GM23338 (cell line): ENCODE measurements around the gene ZEB1. TPM values are rescaled to one million over a fixed set of nuclear protein-coding genes. Genes with fewer than 3 reads are reported as not detected.

ENCODE experiments used
- ATAC-seq: fragments of 200-7000 bp; cut with Tn5 transposase; 3 replicates; pipeline ENCODE4 v1.9.1; 2020
- DNase-seq: peaks from one replicate; pipeline ENCODE4 v3.0.0-alpha.2; 2015; ENCODE audit warnings: low spot score
- H2AFZ ChIP-seq: fragments of 200-600 bp; sonication (generic); 2 replicates; pipeline ENCODE4 v1.8.0; 2016; ENCODE audit warnings: antibody characterized with exemption, mild to moderate bottlenecking, moderate library complexity
- H3F3A ChIP-seq: fragments of 200-600 bp; sonication (generic); replicated peaks from 2 replicates; pipeline ENCODE4 v1.8.0; 2017; ENCODE audit warnings: antibody characterized with exemption, mixed run types, low read depth
- H3K27ac ChIP-seq: fragments of 200-600 bp; sonication (generic); 2 replicates; pipeline ENCODE4 v1.6.1; 2016; ENCODE audit warnings: low read depth
- H3K27me3 ChIP-seq: fragments of 200-600 bp; sonication (generic); 2 replicates; pipeline ENCODE4 v1.8.0; 2016; ENCODE audit warnings: mild to moderate bottlenecking, mixed run types, moderate library complexity; ENCODE audit not compliant: insufficient read depth
- H3K36me3 ChIP-seq: fragments of 200-600 bp; sonication (generic); 2 replicates; pipeline ENCODE4 v1.8.0; 2016; ENCODE audit warnings: mild to moderate bottlenecking; ENCODE audit not compliant: insufficient read depth
- H3K4me1 ChIP-seq: fragments of 200-600 bp; sonication (generic); 2 replicates; pipeline ENCODE4 v1.8.0; 2016; ENCODE audit warnings: mild to moderate bottlenecking, moderate library complexity; ENCODE audit not compliant: insufficient read depth
- H3K4me2 ChIP-seq: fragments of 200-600 bp; sonication (generic); 2 replicates; pipeline ENCODE4 v1.7.1; 2017; ENCODE audit warnings: mixed run types
- H3K4me3 ChIP-seq: fragments of 200-600 bp; sonication (generic); 2 replicates; pipeline ENCODE4 v1.6.1; 2016; ENCODE audit warnings: mixed run types
- H3K79me2 ChIP-seq: fragments of 200-600 bp; sonication (generic); replicated peaks from 2 replicates; pipeline ENCODE4 v1.8.0; 2017; ENCODE audit warnings: mild to moderate bottlenecking; ENCODE audit not compliant: insufficient read depth
- H3K9me2 ChIP-seq: fragments of 200-600 bp; sonication (generic); 2 replicates; pipeline ENCODE4 v1.8.0; 2017; ENCODE audit not compliant: insufficient read depth
- H4K20me1 ChIP-seq: fragments of 200-600 bp; sonication (generic); replicated peaks from 2 replicates; pipeline ENCODE4 v1.8.0; 2017; ENCODE audit warnings: mild to moderate bottlenecking; ENCODE audit not compliant: insufficient read depth
- H3K27ac Mint-ChIP-seq: 2 replicates; pipeline ENCODE4 v1.8.0; 2020; ENCODE audit warnings: inconsistent platforms, mild to moderate bottlenecking, moderate library complexity, mixed read lengths
- H3K27me3 Mint-ChIP-seq: 3 replicates; pipeline ENCODE4 v1.8.0; 2022; ENCODE audit warnings: low read depth, mild to moderate bottlenecking, moderate library complexity, mixed read lengths, inconsistent platforms; ENCODE audit not compliant: insufficient read depth, poor library complexity
- H3K36me3 Mint-ChIP-seq: 3 replicates; pipeline ENCODE4 v1.8.0; 2021; ENCODE audit warnings: low read depth, mild to moderate bottlenecking, inconsistent platforms, moderate library complexity, mixed read lengths
- H3K4me1 Mint-ChIP-seq: 3 replicates; pipeline ENCODE4 v1.8.0; 2020; ENCODE audit warnings: mild to moderate bottlenecking, inconsistent platforms, mixed read lengths
- H3K4me3 Mint-ChIP-seq: 3 replicates; pipeline ENCODE4 v1.8.0; 2021; ENCODE audit warnings: moderate library complexity, mild to moderate bottlenecking, inconsistent platforms, mixed read lengths
- H3K9me3 Mint-ChIP-seq: 3 replicates; pipeline ENCODE4 v1.8.0; 2020; ENCODE audit warnings: moderate library complexity, mild to moderate bottlenecking, inconsistent platforms, mixed read lengths
- CREB1 ChIP-seq: fragments of 250-450 bp; sonication (Bioruptor Pico); IDR thresholded peaks from 2 replicates; pipeline ENCODE4 v1.5.0; 2020; ENCODE audit warnings: low read depth, mild to moderate bottlenecking, moderate library complexity
- CTCF ChIP-seq, 2 experiments: fragments of 200-600 bp in 1 of 2; sonication (generic) in 1 of 2; conservative IDR thresholded peaks; 2 replicates each; pipeline versions ENCODE4 v1.5.1 to v1.6.1; 2016 to 2017; ENCODE audit warnings: antibody characterized with exemption in 2 of 2, low read depth in 2 of 2, mild to moderate bottlenecking in 2 of 2, moderate library complexity in 1 of 2
- EZH2 ChIP-seq: fragments of 200-600 bp; sonication (generic); IDR thresholded peaks from one replicate; pipeline ENCODE4 v1.8.0; 2017; ENCODE audit warnings: antibody characterized with exemption, mild to moderate bottlenecking, low read depth; ENCODE audit not compliant: unreplicated experiment
- ZNF331 ChIP-seq: fragments of 250-450 bp; sonication (Bioruptor Pico); IDR thresholded peaks from 2 replicates; pipeline ENCODE4 v1.5.0; 2020; ENCODE audit warnings: low read depth, mild to moderate bottlenecking, moderate library complexity
- polyA plus RNA-seq: library from polyadenylated mRNA; unstranded; fragments of >200 nt; fragmentation: Nextera tagmentation; extraction: Ambion mirVana; gene quantifications from 2 replicates; pipeline ENCODE4 v1.2.1, GENCODE V29; 2016
- total RNA-seq: library from RNA; depleted of rRNA; stranded (reverse); fragments of >200 nt; shearing (Covaris generic); gene quantifications from 2 replicates; pipeline ENCODE4 v1.2.3, GENCODE V29; 2014
- TF ChIP-seq, protein P1 (sequence below): fragments of 250-450 bp; sonication (Bioruptor Pico); IDR thresholded peaks from 2 replicates; pipeline ENCODE4 v1.5.0; 2020; ENCODE audit warnings: mild to moderate bottlenecking, moderate library complexity
- TF ChIP-seq, protein P2 (sequence below): IDR thresholded peaks from one replicate; pipeline ENCODE4 v1.6.1; 2018; ENCODE audit warnings: antibody characterized with exemption; ENCODE audit not compliant: unreplicated experiment

Gene ZEB1
- total and polyA plus RNA-seq, 2 experiments from 2014 or later: 0.16 to 0.45 TPM

DNA sequence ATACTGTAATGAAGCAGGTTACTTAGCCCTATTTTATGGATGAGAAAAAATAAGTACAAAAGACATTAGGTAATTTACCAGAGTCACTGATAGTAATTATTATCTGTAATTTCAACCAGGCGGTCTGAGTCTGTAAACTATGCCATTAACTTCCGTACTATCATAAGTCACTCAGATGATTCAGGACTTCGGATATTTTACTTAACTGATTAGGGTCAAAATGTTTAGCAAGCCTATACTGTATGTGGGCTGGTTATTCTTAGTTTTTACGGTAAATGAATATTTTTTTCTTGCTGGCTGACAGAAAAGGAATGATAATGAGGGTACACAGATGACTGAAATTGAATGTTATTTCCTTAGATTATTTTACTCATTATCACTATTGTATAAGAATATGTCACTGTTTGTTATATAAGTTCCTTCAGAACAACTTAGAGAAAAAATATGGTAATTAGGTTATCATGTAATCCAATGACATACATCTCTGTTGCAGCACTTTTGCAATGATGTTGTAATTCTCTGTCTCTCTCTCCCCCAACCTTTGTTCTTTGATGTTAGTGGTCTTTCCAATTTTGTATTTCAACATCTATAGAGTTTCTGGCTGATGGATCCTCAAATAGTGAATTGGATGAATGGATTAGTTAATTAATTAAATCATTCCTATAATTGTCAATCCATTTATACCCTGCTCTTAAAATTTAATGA, 165.6 kb downstream of the ZEB1 start:
- DNase-seq (no peak), ATAC-seq (no peak)
- no peak overlapping the region for H2AFZ ChIP-seq
- H4K20me1 ChIP-seq: no peaks in the 10 kb centered on the region
- H3K27ac ChIP-seq: no peak overlapping the region
- no peaks in the 10 kb centered on the region for H3K27me3 Mint-ChIP-seq
- H3K4me1 ChIP-seq: no peaks in the 10 kb centered on the region
- H3K4me3 ChIP-seq: no peak overlapping the region
- TF ChIP-seq, protein P1, sequence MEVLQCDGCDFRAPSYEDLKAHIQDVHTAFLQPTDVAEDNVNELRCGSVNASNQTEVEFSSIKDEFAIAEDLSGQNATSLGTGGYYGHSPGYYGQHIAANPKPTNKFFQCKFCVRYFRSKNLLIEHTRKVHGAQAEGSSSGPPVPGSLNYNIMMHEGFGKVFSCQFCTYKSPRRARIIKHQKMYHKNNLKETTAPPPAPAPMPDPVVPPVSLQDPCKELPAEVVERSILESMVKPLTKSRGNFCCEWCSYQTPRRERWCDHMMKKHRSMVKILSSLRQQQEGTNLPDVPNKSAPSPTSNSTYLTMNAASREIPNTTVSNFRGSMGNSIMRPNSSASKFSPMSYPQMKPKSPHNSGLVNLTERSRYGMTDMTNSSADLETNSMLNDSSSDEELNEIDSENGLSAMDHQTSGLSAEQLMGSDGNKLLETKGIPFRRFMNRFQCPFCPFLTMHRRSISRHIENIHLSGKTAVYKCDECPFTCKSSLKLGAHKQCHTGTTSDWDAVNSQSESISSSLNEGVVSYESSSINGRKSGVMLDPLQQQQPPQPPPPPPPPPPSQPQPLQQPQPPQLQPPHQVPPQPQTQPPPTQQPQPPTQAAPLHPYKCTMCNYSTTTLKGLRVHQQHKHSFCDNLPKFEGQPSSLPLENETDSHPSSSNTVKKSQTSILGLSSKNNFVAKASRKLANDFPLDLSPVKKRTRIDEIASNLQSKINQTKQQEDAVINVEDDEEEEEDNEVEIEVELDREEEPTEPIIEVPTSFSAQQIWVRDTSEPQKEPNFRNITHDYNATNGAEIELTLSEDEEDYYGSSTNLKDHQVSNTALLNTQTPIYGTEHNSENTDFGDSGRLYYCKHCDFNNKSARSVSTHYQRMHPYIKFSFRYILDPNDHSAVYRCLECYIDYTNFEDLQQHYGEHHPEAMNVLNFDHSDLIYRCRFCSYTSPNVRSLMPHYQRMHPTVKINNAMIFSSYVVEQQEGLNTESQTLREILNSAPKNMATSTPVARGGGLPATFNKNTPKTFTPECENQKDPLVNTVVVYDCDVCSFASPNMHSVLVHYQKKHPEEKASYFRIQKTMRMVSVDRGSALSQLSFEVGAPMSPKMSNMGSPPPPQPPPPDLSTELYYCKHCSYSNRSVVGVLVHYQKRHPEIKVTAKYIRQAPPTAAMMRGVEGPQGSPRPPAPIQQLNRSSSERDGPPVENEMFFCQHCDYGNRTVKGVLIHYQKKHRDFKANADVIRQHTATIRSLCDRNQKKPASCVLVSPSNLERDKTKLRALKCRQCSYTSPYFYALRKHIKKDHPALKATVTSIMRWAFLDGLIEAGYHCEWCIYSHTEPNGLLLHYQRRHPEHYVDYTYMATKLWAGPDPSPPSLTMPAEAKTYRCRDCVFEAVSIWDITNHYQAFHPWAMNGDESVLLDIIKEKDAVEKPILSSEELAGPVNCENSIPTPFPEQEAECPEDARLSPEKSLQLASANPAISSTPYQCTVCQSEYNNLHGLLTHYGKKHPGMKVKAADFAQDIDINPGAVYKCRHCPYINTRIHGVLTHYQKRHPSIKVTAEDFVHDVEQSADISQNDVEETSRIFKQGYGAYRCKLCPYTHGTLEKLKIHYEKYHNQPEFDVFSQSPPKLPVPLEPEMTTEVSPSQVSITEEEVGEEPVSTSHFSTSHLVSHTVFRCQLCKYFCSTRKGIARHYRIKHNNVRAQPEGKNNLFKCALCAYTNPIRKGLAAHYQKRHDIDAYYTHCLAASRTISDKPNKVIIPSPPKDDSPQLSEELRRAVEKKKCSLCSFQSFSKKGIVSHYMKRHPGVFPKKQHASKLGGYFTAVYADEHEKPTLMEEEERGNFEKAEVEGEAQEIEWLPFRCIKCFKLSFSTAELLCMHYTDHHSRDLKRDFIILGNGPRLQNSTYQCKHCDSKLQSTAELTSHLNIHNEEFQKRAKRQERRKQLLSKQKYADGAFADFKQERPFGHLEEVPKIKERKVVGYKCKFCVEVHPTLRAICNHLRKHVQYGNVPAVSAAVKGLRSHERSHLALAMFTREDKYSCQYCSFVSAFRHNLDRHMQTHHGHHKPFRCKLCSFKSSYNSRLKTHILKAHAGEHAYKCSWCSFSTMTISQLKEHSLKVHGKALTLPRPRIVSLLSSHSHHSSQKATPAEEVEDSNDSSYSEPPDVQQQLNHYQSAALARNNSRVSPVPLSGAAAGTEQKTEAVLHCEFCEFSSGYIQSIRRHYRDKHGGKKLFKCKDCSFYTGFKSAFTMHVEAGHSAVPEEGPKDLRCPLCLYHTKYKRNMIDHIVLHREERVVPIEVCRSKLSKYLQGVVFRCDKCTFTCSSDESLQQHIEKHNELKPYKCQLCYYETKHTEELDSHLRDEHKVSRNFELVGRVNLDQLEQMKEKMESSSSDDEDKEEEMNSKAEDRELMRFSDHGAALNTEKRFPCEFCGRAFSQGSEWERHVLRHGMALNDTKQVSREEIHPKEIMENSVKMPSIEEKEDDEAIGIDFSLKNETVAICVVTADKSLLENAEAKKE: no peak
- no peak for TF ChIP-seq ZNF331 (CRISPR knock-in tag)
- no peak for TF ChIP-seq EZH2
- TF ChIP-seq CREB1 (CRISPR knock-in tag): no peak
- TF ChIP-seq, protein P2, sequence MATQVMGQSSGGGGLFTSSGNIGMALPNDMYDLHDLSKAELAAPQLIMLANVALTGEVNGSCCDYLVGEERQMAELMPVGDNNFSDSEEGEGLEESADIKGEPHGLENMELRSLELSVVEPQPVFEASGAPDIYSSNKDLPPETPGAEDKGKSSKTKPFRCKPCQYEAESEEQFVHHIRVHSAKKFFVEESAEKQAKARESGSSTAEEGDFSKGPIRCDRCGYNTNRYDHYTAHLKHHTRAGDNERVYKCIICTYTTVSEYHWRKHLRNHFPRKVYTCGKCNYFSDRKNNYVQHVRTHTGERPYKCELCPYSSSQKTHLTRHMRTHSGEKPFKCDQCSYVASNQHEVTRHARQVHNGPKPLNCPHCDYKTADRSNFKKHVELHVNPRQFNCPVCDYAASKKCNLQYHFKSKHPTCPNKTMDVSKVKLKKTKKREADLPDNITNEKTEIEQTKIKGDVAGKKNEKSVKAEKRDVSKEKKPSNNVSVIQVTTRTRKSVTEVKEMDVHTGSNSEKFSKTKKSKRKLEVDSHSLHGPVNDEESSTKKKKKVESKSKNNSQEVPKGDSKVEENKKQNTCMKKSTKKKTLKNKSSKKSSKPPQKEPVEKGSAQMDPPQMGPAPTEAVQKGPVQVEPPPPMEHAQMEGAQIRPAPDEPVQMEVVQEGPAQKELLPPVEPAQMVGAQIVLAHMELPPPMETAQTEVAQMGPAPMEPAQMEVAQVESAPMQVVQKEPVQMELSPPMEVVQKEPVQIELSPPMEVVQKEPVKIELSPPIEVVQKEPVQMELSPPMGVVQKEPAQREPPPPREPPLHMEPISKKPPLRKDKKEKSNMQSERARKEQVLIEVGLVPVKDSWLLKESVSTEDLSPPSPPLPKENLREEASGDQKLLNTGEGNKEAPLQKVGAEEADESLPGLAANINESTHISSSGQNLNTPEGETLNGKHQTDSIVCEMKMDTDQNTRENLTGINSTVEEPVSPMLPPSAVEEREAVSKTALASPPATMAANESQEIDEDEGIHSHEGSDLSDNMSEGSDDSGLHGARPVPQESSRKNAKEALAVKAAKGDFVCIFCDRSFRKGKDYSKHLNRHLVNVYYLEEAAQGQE: no peak
- no peak for TF ChIP-seq CTCF (conservative IDR thresholded peaks at IDR 0.05; ENCODE audit: low read depth in 2 of 2)
- no peaks in the 10 kb centered on the region for H3K36me3 ChIP-seq
- H3F3A ChIP-seq: no peaks in the 10 kb centered on the region
- H3K9me2 ChIP-seq: no peaks in the 10 kb centered on the region
- no peaks in the 10 kb centered on the region for H3K9me3 Mint-ChIP-seq
- H3K4me3 Mint-ChIP-seq: no peak overlapping the region
- no peaks in the 10 kb centered on the region for H3K36me3 Mint-ChIP-seq
- no peaks in the 10 kb centered on the region for H3K4me1 Mint-ChIP-seq
- no peak overlapping the region for H3K27ac Mint-ChIP-seq
- H3K27me3 ChIP-seq: no peaks in the 10 kb centered on the region
- no peaks in the 10 kb centered on the region for H3K79me2 ChIP-seq
- H3K4me2 ChIP-seq: no peak overlapping the region
